Measurements from ENCODE around the gene NRP2. TPM values are rescaled to one million over a fixed set of nuclear protein-coding genes. Genes with fewer than 3 reads are reported as not detected.

Gene NRP2
- total and polyA plus RNA-seq, 8 donors: 42.3 to 122 (median 60.9) TPM

GRCh38 chr2:205733648-205734047, 51.3 kb downstream of the NRP2 start:
- TF ChIP-seq CTCF (IDR thresholded peaks at IDR 0.05): no peak
- Histone ChIP-seq H3K4me3 (no peak overlapping the region), H3K9me3 (no peaks in the 10 kb centered on the region), H3K36me3 (peaks cover 0 to 51% of the 10 kb centered on the region in 2 donors), H3K4me1 (peaks cover 0 to 6% of the 10 kb centered on the region in 2 donors), H3K27ac (no peak overlapping the region), H3K27me3 (no peaks in the 10 kb centered on the region)
- no peak for ATAC-seq
- intact Hi-C loops (cut with DNase I): no loop called here
- no peak for DNase-seq

- intact Hi-C loops (cut with DNase I): no loop called here
- H3K9me3 ChIP-seq: no peaks in the 10 kb centered on the region
Observed at GRCh38 chr2:205734436-205735037, 52.2 kb downstream of the NRP2 start.

GRCh38 chr2:205738117-205738968, 56.0 kb downstream of the NRP2 start:
- no peak for DNase-seq
- H3K27ac ChIP-seq: no peak overlapping the region
- H3K4me3 ChIP-seq: no peak overlapping the region
- peaks cover 6 to 71% of the 10 kb centered on the region in 2 donors for H3K36me3 ChIP-seq
- no peak for TF ChIP-seq CTCF (IDR thresholded peaks at IDR 0.05)
- no peak for ATAC-seq
- intact Hi-C loops (cut with DNase I): no loop called here
- peaks cover 0 to 6% of the 10 kb centered on the region in 2 donors for H3K4me1 ChIP-seq
- no peaks in the 10 kb centered on the region for H3K27me3 ChIP-seq
- H3K9me3 ChIP-seq: no peaks in the 10 kb centered on the region

More at GRCh38 chr2:205734436-205735037, 52.2 kb downstream of the NRP2 start:
- ATAC-seq (peak; percentile 57), DNase-seq (peak in 1 of 4 donors; percentile 68)
- Histone ChIP-seq H3K4me3 (no peak overlapping the region), H3K4me1 (peaks cover 0 to 6% of the 10 kb centered on the region in 2 donors), H3K36me3 (peaks cover 0 to 50% of the 10 kb centered on the region in 2 donors), H3K27me3 (no peaks in the 10 kb centered on the region), H3K27ac (peak overlapping the region in 1 of 2 donors; percentile 15)
- TF ChIP-seq CTCF (IDR thresholded peaks at IDR 0.05): no peak

GRCh38 chr2:205739620-205740019, 57.3 kb downstream of the NRP2 start:
- Histone ChIP-seq H3K4me3 (no peak overlapping the region), H3K27ac (no peak overlapping the region), H3K27me3 (no peaks in the 10 kb centered on the region), H3K9me3 (no peaks in the 10 kb centered on the region), H3K36me3 (peaks cover 6 to 78% of the 10 kb centered on the region in 2 donors), H3K4me1 (no peaks in the 10 kb centered on the region)
- ATAC-seq: no peak
- DNase-seq: no peak
- intact Hi-C loops (cut with DNase I): no loop called here
- TF ChIP-seq CTCF (IDR thresholded peaks at IDR 0.05): no peak

GRCh38 chr2:205740381-205740780, 58.1 kb downstream of the NRP2 start:
- H3K4me3 ChIP-seq: no peak overlapping the region

More at GRCh38 chr2:205740381-205740780, 58.1 kb downstream of the NRP2 start:
- ATAC-seq: no peak
- H3K36me3 ChIP-seq: peaks cover 6 to 85% of the 10 kb centered on the region in 2 donors
- H3K27me3 ChIP-seq: no peaks in the 10 kb centered on the region
- intact Hi-C loops (cut with DNase I): no loop called here
- no peak overlapping the region for H3K27ac ChIP-seq
- TF ChIP-seq CTCF (IDR thresholded peaks at IDR 0.05): no peak
- no peak for DNase-seq
- H3K4me1 ChIP-seq: no peaks in the 10 kb centered on the region
- no peaks in the 10 kb centered on the region for H3K9me3 ChIP-seq
